GM19455 (cell line): ENCODE results near the gene ABCC4.

ENCODE experiments used
- ATAC-seq: cut with Tn5 transposase; IDR thresholded peaks from one replicate; pipeline ENCODE4 v1.9.1; 2021; ENCODE audit not compliant: unreplicated experiment

The ABCC4 gene

GRCh38 chr13:95019886-95020285 lies 281.4 kb downstream of the ABCC4 start:
- no peak for ATAC-seq

GRCh38 chr13:95007322-95007721 lies 293.9 kb downstream of the ABCC4 start:
- ATAC-seq = no peak

DNA sequence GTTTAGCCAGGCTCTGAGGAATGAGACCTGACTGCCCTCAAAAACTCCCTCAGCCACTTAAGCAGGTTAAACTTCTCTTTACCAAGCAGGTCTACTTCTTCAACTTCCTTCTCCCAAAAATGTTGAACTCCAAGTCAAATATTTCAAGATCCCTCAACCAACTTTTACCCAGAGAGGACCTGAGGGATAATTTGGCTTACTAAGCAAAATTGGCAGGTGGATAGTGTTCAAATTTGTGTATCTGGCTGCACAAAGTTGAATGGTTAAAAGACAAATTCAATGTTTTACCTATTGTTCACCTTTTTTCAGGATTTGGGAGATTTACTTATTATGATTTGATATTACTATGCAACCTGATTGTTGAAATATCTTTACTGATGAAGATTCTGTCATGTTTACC lies 296.0 kb downstream of the ABCC4 start:
- no peak for ATAC-seq

- no peak for ATAC-seq
Measured at GRCh38 chr13:95003019-95003813, 298.0 kb downstream of the ABCC4 start.

DNA sequence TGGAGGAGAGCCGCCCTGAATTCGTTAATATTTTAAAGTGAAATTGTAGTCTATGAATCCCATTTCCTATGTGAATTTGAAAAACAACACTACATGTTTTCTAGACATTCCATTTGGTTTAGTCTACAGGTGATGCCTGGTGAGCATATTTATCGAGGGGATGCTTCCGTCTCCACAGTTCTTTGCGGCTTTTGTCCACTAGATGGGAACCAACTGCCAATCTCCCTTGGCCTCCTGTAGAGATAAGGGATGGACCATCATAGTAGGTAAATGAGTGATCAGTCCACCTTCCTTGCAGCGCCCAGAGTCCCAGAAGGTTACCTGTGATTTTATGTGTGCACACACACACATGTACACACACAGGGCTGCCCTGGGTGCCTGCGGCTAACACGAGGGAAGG lies 299.1 kb downstream of the ABCC4 start:
- ATAC-seq = no peak

DNA sequence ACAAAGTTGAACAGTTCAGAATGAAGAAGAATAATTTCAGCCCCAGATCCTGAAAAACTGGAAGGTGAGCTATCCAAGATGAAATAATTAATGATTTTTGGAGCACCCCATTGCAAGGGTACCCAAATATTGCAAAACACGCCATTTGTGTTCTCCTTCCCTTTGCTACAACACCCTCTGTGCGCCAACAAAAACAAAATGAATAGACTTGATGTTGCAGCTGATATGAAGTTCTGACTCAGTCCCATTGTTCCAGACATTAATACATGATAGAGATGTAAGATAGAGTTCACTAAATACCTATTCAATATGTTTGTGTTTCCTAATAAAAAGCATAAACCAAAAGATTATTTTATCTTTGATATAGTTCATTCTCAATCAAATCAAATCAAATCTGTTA lies 301.4 kb downstream of the ABCC4 start:
- no peak for ATAC-seq

GRCh38 chr13:94997126-94997525 lies 304.1 kb downstream of the ABCC4 start:
- no peak for ATAC-seq

DNA sequence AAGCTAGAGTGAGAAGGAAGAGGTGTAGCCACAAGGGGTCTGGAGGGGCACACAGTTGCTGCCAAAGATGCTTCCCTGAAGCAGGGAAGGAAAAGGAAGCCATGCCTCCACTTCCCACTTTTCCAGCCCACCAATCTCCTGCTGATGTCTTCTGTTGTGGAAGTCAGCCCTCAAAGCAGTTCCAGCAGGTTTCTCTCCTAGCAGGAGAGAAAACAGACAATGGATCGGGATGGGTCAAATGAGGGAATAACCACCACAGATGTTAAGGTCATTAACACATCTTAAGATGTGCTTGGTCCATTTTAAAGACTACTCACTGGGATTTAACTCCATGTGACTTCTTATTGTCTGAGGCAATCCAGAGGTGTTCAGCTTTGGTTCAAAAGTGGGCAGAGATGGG lies 304.8 kb downstream of the ABCC4 start:
- no peak for ATAC-seq

DNA sequence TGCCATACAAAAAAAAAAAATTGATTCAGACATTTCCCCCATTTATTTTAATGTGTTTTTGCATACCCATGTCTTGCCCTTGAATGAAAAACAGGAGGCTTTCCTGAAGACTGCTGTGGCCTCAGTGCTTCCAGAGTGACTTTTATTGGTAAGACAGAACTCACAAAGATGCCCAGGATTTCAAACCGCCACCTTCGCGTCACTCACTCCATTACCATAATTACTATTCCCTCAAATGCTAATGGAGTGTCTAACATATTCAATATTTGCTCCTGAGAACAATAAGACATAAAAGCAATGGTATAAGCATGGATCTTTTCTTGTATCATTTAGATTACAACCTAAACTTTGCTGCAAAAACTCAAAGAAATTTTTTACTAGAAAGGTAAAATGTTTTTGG lies 306.7 kb downstream of the ABCC4 start:
- ATAC-seq = no peak

GRCh38 chr13:94993616-94994015 lies 307.6 kb downstream of the ABCC4 start:
- no peak for ATAC-seq

DNA sequence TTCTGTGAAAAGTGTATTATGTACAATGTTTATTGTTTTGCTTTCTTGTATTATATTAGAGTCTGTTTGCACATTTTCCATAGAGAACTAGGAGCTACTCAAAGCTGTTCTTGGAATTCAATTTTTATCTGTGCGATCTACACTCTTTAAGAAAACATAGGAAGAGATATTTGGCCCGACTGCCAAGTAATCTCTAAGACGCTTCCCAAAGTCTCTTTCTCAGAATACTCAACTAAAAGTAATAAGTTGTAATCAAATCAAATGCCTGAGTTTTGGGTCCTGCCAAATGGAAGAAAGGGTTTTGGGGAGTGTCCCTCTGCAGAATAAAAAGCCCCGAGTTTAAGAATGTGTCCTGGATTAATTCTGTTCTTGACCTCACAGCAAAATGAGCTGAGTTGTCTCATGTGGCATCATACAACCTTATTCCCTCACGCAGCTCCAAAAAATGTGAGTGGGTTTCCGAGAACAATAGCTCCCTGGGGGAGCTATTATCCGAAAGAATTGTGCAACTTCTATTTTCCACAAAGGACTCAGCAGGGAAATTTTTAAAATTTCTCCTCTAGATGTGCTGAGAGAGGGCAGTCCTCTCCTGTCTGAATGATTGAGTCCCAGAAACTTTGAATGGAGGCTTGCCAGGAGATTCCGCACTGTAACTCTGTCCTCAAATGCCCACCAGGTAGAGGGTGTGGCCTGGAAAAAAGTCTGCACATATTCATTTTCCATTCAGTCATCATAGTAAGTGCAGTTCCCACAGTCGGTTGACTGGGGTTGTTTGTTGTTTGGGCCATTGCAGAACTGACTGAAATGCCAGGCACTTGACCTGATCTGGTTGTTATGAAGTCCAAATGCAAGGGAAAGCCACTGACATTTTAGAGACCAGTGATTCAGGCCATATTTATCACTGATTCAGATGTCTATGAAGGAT lies 309.0 kb downstream of the ABCC4 start:
- no peak for ATAC-seq

- no peak for ATAC-seq
Measured at GRCh38 chr13:94988654-94989053, 312.6 kb downstream of the ABCC4 start.

DNA sequence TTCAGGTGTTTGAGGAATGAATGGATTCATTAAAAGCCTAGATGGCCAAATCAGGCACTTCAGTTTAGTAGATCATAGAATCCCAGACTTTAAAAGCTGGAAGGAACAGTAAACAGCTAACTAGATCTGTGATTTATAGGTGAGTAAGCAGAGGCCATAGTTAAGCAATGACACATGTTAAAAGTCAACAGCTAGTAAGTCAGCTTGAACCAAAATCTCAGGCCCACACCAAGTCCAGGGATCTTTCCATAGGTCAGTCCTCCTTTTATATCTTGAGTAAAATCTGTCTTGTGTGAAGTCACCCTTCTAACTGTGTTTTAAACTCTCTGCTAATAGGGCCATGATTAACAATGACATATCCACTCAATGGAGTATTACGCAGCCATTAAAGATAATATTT lies 313.4 kb downstream of the ABCC4 start:
- ATAC-seq = no peak

GRCh38 chr13:94987081-94987480 lies 314.2 kb downstream of the ABCC4 start:
- ATAC-seq = no peak

DNA sequence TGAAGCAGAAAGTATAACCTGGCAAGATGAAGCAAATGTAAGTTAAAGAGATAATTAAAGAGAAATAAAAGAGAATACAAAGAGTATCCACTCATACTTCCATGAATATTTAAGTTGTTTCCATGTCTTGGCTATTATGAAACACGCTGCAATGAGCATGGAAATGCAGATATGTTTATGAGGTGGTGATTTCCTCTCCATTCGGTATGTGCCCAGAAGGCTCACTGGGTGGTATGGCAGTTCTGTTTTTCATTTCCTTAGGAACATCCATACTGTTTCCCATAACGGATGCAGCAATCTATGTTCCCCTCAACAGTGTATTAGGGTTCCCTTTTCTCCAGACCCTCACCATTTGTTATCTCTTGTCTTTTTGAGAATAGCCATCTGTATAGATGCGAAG lies 316.3 kb downstream of the ABCC4 start:
- no peak for ATAC-seq

- no peak for ATAC-seq
Measured at GRCh38 chr13:94978516-94978915, 322.7 kb downstream of the ABCC4 start.

DNA sequence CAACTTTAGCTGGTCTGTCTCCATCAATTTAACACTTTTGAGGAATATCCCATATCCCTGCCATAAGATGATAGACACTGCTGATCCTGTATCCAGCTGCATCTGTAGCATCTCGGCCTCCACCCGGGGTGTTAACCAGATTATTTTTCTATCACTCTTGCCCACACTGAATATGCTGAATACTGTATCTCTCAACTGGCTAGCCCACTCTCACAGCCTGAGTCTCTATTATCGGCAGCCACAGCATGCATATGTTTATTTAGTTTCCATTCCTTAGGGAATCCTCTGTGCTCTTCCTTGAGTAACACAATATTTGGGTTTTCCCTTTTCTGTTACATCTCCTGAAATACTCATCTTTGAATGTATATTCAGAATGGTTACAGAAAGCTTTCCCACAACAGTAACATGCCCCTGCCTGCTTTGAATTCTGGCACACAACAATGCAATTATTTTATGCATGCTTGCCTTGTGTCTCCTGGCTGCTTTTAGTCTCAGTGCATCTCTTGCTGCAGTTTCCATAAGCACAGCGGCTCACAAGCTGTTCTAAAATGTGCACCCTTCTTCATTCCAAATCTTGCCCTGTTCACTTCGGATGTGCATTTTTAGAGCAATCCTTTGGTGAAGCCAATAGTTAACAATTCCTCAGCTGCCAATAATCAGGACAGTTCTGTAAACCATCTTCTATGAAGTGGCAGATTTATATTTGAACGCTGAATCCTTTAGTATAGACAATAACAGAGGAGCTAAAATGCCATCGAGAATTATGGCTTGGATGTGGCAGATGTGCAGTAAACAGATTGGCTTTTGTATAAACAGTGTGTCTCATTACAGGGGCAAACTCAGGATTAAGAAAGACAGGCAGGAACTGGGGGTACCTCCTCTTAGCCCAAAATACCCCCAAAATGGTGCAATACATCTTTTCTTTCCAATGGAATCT lies 327.0 kb downstream of the ABCC4 start:
- ATAC-seq = no peak

DNA sequence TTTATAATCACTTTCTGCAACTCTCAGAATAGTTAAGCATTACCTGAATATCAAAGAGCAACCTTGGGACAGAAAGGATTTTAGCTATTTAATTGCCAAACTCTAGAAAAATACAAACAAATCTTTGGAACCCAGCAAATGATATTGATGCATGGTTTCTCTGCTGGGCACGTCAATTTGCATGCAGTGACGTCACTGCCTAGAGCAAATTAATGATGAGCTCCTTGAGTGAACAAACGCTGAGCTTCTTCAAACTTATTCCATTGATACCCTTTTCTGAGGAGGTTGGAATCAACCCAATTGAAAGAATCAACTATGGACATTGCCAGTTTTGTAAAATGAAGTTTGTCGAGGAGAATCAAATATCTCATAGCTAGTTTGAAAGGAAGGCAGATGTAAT lies 329.0 kb downstream of the ABCC4 start:
- ATAC-seq = no peak
